Stomach (tissue), 19 donors: Measurements from ENCODE around the gene SPATA20. TPM values are rescaled to one million over a fixed set of nuclear protein-coding genes. Genes with fewer than 3 reads are reported as not detected.

ENCODE experiments used
- DNase-seq, 2 donors: peaks; one replicate each; pipeline versions ENCODE4 v3.0.0 to v3.0.0-alpha.2; 2013 to 2019
- H3K27ac ChIP-seq, 5 donors: fragments of 200-600 bp in 4 of 5; sonication (generic) in 4 of 5; one replicate each; pipeline ENCODE4 v1.5.1; 2013 to 2019; ENCODE audit warnings: mild to moderate bottlenecking in 1 of 5, moderate library complexity in 1 of 5
- H3K27me3 ChIP-seq, 3 donors: fragments of 200-600 bp; sonication (generic); one replicate each; pipeline ENCODE4 v1.5.1; 2017 to 2019; ENCODE audit warnings: mixed run types in 1 of 3
- H3K36me3 ChIP-seq, 4 donors: fragments of 200-600 bp; sonication (generic); 1 replicate in 3 of 4; 2 replicates in 1 of 4; pipeline ENCODE4 v1.5.1; 2016 to 2019
- H3K4me1 ChIP-seq, 4 donors: fragments of 200-600 bp; sonication (generic); one replicate each; pipeline ENCODE4 v1.5.1; 2016 to 2019
- H3K4me3 ChIP-seq, 4 donors: fragments of 200-600 bp; sonication (generic) in 3 of 4; one replicate each; pipeline ENCODE4 v1.5.1; 2016 to 2019; ENCODE audit warnings: mild to moderate bottlenecking in 1 of 4
- H3K9me3 ChIP-seq, 4 donors: fragments of 200-600 bp; sonication (generic); one replicate each; pipeline ENCODE4 v1.5.1; 2016 to 2019
- EP300 ChIP-seq: sonication (generic); formaldehyde crosslinking; IDR thresholded peaks from one replicate; pipeline ENCODE4 v1.6.1; 2017; ENCODE audit warnings: antibody characterized with exemption
- POLR2A ChIP-seq, 4 donors: fragments of 450-650 bp; IDR thresholded peaks; one replicate each; pipeline ENCODE4 v1.6.1; 2016; ENCODE audit warnings: antibody characterized with exemption in 4 of 4, control low read depth in 2 of 4, mild to moderate bottlenecking in 1 of 4, moderate library complexity in 1 of 4
- POLR2AphosphoS5 ChIP-seq, 3 donors: sonication (generic); formaldehyde crosslinking; IDR thresholded peaks; one replicate each; pipeline ENCODE4 v1.6.1; 2016; ENCODE audit warnings: antibody characterized with exemption in 3 of 3
- WGBS, 5 donors: extraction: QIAGEN DNeasy Blood & Tissue Kit in 3 of 5; methylation state at CpG; one replicate each; pipeline versions ENCODE4 v1.1.5 to v1.1.7; 2013 to 2018; 5-methylcytosine and 5-hydroxymethylcytosine counted together
- intact Hi-C: fragments of 100-400 bp; cut with DNase I; formaldehyde crosslinking; loops from one replicate; pipeline ENCODE4 v1.15.1; 2023; ENCODE audit warnings: low total_unique reads
- long read RNA-seq, 10 donors: transcript quantifications; one replicate each; lab custom pipeline, GENCODE V29; 2026
- polyA plus RNA-seq, 3 donors: library from polyadenylated mRNA; stranded (reverse); fragments of 200-250 nt; gene quantifications; one replicate each; pipeline ENCODE4 v1.2.3, GENCODE V29; 2013
- total RNA-seq, 5 donors: library from RNA; depleted of rRNA; stranded (reverse); fragments of >200 nt; gene quantifications; one replicate each; pipeline versions ENCODE4 v1.1.0 to v1.2.3, GENCODE V29; 2014 to 2016
- TF ChIP-seq, protein P1 (sequence below), 7 experiments: fragments of 450-650 bp in 4 of 7; fragments of 200-600 bp in 3 of 7; sonication (generic) in 3 of 7; IDR thresholded peaks; one replicate each; pipeline ENCODE4 v1.5.1; 2016 to 2019; ENCODE audit warnings: antibody characterized with exemption in 7 of 7, control low read depth in 2 of 7, mild to moderate bottlenecking in 1 of 7
- donor health status: healthy with polysubstance abuse.
- donor health status: Bipolar disorder and iron deficiency.
- donor health status: healthy.

The SPATA20 gene
- 1,000 to 10,000 TPM in 1 of 5 donors, 100 to 1,000 TPM in 3, 10 to 100 TPM in 1; 45.0 to 1,214 (median 194) TPM for total RNA-seq
- polyA plus RNA-seq: 10 to 100 TPM; 24.8 to 58.6 (median 40.6) TPM
- long read RNA-seq, donor 1, partial matches to known transcripts: 19 of 19 reads
- long read RNA-seq, donor 1, other reads (novel, unspliced or antisense): 0 of 19 reads
- long read RNA-seq, donor 2, partial matches to known transcripts: 17 of 19 reads
- long read RNA-seq, donor 2, other reads (novel, unspliced or antisense): 0 of 19 reads
- long read RNA-seq, donor 3, partial matches to known transcripts: 5 of 6 reads
- long read RNA-seq, donor 3, other reads (novel, unspliced or antisense): 0 of 6 reads
- long read RNA-seq, donor 4: 0 reads
- long read RNA-seq, donor 5, partial matches to known transcripts: 25 of 25 reads
- long read RNA-seq, donor 5, other reads (novel, unspliced or antisense): 0 of 25 reads
- long read RNA-seq, donor 6, transcript SPATA20-205 (17 exons, 2,734 nt): major isoform, 5 of 122 reads
- long read RNA-seq, donor 6, partial matches to known transcripts: 113 of 122 reads
- long read RNA-seq, donor 6, other reads (novel, unspliced or antisense): 0 of 122 reads
- long read RNA-seq, donor 7, partial matches to known transcripts: 15 of 19 reads
- long read RNA-seq, donor 7, other reads (novel, unspliced or antisense): 0 of 19 reads
- long read RNA-seq, donor 8, partial matches to known transcripts: 37 of 39 reads
- long read RNA-seq, donor 8, other reads (novel, unspliced or antisense): 0 of 39 reads
- long read RNA-seq, donor 9, partial matches to known transcripts: 19 of 19 reads
- long read RNA-seq, donor 9, other reads (novel, unspliced or antisense): 0 of 19 reads
- long read RNA-seq, donor 10, partial matches to known transcripts: 22 of 25 reads
- long read RNA-seq, donor 10, other reads (novel, unspliced or antisense): 0 of 25 reads

DNA sequence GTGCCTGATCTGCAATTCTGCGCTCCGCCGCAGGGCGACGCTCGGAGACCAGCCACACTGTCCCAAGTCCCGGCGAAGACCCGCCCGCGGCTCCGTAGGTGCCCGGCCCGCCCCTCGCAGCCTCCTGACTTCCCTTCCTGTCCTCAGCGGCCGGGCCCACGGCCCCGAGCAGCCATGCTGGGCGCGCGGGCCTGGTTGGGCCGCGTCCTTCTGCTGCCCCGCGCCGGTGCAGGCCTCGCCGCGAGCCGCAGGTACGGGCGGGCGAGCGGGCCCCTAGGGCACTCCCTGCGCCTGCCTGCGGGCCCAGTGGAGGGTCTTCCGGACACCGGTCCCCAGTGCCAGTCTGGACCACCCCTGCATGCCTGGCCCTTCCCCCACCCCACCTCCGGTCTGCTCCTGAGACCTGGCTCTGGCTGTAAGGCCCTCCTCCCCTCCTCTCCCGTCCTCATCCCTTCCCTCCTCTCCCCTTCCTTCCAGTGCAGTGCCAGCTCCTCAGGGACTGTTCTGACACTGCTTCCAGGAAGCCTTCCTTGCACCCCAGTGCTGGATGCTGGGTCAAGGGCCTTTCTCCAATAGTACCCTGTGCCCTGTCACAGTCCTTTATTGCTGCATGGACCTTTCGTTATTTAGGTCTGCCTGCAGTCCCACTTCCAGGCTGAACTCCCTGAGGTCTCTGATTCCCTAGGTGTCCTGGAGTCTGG is at the start of gene SPATA20:
Gene SPATA20, plus strand, starts transcription at position 140 of the 701 bp plus-strand sequence. Its CDS starts 35 bp downstream, at position 175.
- Histone ChIP-seq H3K36me3 (peaks cover 0 to 38% (median 21%) of the 10 kb centered on the region in 4 donors), H3K4me1 (peaks cover 34 to 73% (median 56%) of the 10 kb centered on the region in 4 donors), H3K9me3 (no peaks in the 10 kb centered on the region), H3K27ac (peak within 1 kb of the TSS; percentile 82 to 91 (median 88)), H3K27me3 (no peaks in the 10 kb centered on the region), H3K4me3 (peak within 1 kb of the TSS; percentile 52 to 64 (median 60))
- 1 to 5% (median 2%) methylated on average over 3 to 42 of the region's 42 CpGs for WGBS, 5 donors
- intact Hi-C loops: loop anchor here (5.0 to 10.0 kb wide), 3 partner anchors 75 to 298 kb away; no protein-coding TSS in a partner anchor
- peak; percentile 75 to 93 (median 87) for TF ChIP-seq POLR2AphosphoS5 (IDR thresholded peaks at IDR 0.05)
- TF ChIP-seq EP300: no peak
- TF ChIP-seq, protein P1, sequence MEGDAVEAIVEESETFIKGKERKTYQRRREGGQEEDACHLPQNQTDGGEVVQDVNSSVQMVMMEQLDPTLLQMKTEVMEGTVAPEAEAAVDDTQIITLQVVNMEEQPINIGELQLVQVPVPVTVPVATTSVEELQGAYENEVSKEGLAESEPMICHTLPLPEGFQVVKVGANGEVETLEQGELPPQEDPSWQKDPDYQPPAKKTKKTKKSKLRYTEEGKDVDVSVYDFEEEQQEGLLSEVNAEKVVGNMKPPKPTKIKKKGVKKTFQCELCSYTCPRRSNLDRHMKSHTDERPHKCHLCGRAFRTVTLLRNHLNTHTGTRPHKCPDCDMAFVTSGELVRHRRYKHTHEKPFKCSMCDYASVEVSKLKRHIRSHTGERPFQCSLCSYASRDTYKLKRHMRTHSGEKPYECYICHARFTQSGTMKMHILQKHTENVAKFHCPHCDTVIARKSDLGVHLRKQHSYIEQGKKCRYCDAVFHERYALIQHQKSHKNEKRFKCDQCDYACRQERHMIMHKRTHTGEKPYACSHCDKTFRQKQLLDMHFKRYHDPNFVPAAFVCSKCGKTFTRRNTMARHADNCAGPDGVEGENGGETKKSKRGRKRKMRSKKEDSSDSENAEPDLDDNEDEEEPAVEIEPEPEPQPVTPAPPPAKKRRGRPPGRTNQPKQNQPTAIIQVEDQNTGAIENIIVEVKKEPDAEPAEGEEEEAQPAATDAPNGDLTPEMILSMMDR (IDR thresholded peaks at IDR 0.05): peak in 5 of 7 experiments; percentile 94 to 98 (median 97)
- TF ChIP-seq POLR2A (IDR thresholded peaks at IDR 0.05): peak in 1 of 4 donors; percentile 22
- DNase-seq: peak; percentile 95 to 97

DNA sequence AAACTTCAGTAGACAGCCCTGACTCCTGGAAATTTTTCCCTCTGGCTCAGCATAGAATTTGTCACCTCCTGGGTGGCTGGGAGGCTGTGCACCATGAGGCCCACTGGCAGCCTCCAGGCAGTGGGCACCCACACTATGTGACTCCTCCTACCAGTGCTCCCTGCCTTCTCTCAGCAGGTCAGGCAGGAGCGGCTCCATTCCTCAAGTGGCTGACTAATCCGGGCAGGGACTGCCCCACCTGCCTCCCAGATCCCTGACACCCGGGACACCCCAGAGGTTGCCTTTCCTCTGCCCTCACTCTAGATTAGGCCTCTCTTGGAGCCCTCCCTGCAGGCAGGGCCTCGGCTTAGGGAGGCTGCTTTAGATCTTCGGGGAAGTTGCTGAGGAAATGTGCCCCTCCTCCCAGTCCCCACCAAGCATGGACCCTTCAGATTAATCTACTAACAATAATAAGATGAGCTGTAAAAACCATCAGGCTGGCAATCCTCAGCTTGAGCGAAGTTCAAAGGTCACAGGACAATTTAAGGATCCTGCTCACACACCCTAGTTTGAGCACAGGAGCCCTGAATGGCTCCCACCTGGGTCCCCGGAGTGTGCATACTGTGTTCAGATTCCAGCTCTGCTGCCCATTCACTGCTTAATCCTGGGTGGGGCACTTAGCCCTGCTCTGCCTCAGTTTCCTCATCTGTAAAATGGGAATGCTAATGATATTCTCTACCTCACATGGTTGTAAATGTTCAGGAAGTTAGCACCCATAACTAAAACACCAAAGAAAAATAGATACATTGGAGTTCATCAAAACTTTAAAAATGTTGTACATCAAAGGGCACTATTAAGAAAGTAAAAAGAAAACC is 48.7 kb upstream of the SPATA20 start:
- Histone ChIP-seq H3K4me1 (no peaks in the 10 kb centered on the region), H3K27me3 (no peaks in the 10 kb centered on the region), H3K4me3 (no peak overlapping the region), H3K36me3 (no peaks in the 10 kb centered on the region), H3K27ac (no peak overlapping the region), H3K9me3 (no peaks in the 10 kb centered on the region)
- WGBS, 5 donors: 66 to 72% (median 70%) methylated on average over 5 to 7 of the region's 7 CpGs
- TF ChIP-seq POLR2A (IDR thresholded peaks at IDR 0.05) (no peak), EP300 (no peak), POLR2AphosphoS5 (IDR thresholded peaks at IDR 0.05) (no peak)
- TF ChIP-seq, protein P1 (IDR thresholded peaks at IDR 0.05): no peak
- intact Hi-C loops: no loop called here
- DNase-seq: peak in 1 of 2 donors; percentile 43

DNA sequence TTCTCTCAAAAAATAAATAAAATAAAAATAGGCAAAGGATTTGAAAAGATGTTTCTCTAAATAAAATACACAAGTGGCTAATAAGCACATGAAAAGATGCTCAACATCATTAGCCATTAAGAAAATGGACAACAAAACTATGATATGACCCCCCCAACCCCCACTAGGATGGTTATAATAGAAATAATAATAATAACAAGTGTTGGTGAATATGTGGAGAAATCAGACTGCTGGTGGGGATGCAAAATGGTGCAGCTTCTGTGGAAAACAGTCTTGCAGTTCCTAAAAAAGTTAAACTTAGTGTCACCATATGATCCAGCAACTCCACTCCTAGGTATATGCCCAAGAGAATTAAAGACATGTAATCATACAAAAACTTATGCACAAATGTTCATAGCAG is 47.7 kb upstream of the SPATA20 start:
- intact Hi-C loops: no loop called here
- TF ChIP-seq POLR2AphosphoS5 (IDR thresholded peaks at IDR 0.05) (no peak), EP300 (no peak), POLR2A (IDR thresholded peaks at IDR 0.05) (no peak)
- TF ChIP-seq, protein P1 (IDR thresholded peaks at IDR 0.05): no peak
- Histone ChIP-seq H3K4me3 (no peak overlapping the region), H3K9me3 (no peaks in the 10 kb centered on the region), H3K27me3 (no peaks in the 10 kb centered on the region), H3K27ac (no peak overlapping the region), H3K36me3 (no peaks in the 10 kb centered on the region), H3K4me1 (no peaks in the 10 kb centered on the region)
- no peak for DNase-seq
